Measurements from ENCODE around the gene MYO3A.
A peak's percentile ranks its signal among the peaks of the same experiment; 100 is the strongest.
"Not testable (repeated sequence)": the region's sequence is repeated elsewhere in the genome, so short reads cannot be mapped to it uniquely, and the experiment has no call there.

MYO3A gene

DNA sequence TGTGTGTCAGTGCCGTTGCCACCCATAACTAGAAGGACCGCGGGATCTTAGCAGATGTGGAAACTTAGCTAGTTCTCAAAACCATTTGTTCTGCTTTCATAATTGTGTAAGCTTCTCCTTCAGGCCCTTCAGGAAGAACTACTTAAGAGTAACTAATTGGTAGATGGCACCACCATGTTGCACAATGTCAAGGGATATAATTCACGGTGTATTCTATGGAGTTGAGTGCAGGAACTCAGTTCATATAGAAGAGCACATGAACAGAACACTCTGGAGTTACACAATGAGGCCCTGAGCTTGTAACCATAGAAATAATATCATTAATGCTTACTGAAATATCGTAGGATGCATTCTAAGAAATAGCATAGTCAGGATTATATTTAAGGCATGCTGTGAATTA lies 156.0 kb downstream of the MYO3A start:
- DNase-seq = no peak

DNA sequence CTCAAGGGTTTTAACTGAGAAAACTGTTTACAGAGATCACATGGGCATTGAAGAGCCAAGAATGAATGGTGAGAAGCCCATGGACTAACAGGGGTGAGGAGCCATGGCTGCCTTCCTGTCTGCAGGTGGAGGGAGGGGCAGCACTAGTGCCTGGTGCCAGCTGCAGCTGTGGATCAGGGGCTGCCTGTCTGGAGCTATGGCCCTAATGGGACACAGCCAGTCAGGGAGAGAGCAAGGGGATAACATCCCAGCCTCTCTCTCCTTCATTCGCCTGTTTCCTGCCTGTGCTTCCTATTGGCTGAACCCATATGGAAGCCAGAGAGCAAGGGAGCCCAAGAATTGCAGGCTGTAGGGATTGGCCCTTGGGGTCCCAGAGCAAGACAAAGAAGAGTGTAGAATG lies 156.7 kb downstream of the MYO3A start:
- DNase-seq = no peak

DNA sequence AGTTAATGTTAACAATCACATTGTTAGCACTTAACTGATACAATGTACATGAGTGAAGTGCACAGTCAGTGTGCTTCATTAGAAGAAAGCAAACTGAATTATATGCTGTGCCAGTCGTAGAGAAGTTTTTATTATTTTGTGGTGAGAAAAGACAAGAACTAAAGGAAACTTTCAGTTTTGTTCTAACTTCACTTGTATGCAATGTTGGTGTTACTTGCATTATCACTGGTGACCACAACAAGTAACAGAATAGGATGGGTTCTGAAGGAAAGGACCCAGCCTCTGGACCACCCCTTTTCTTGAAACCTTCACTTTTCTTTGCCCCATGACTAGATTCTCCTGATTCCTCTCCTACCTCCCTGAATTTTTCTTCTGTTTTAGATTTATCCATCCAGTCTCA lies 159.2 kb downstream of the MYO3A start:
- DNase-seq = no peak

DNA sequence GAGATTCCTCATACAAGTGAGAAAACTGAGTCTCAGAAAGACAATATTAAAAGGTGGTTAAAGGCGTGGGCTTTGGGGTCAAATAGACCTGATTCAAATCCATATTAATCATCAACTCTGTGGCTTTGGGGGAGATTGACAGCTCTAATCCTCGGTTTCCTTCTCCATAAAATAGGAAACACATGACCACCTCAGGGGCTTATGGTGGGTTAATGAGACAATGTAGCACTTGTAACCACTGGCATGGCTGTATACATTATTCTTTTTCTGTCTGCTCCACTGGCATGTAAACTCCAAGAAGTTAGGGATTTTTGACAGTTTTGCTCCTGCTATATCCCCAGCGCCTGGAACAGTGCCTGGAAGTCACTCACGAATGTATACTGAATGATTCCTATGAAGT lies 161.8 kb downstream of the MYO3A start:
- no peak for DNase-seq

DNA sequence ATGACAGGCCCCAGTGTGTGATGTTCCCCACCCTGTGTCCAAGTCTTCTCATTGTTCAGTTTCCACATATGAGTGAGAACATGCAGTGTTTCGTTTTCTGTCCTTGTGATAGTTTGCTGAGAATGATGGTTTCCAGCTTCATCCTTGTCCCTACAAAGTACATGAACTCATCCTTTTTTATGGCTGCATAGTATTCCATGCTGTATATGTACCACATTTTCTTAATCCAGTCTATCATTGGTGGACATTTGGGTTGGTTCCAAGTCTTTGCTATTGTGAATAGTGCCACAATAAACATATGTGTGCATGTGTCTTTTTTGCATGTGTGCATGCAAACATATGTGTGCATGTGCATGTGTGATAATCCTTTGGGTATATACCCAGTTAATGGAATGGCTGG lies 163.5 kb downstream of the MYO3A start:
- not testable (repeated sequence) for DNase-seq

DNA sequence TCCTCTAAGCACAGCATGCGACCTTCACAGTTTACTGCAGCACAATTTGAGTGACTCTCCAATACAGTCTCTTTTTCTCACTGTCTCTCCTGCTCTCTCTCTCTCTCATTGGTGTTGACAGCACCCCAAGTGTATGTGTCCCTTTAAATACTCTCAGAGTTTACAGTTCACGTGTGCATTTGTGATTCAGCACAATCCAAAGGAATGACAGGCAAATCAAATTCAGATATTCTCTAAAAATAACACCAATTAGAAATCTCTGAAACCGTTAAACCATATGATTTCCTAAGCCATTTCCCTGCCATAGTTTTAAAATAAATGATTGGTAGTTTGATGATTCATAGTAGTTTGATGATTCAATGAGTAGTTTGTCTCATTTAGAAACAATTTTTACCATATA lies 178.5 kb downstream of the MYO3A start:
- no peak for DNase-seq

DNA sequence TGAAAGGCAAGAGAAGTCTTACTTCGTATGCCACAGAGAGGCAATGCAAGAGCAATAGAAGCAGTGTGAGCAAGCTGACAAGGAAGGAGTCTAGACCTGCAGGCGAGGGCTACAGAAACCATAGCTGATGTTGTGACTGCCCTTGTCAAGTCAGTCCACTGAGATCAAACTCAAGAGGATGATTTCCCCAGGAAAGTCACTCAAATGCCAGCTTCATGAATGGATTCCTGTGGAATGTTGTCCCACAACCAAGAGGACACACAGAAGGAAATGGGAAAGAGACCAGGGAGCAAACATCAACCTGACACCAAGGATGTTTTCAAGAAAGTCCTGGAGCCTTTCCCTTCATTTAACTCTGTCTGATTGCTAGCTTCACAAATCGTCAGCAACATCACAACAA lies 204.6 kb downstream of the MYO3A start:
- no peak for DNase-seq

DNA sequence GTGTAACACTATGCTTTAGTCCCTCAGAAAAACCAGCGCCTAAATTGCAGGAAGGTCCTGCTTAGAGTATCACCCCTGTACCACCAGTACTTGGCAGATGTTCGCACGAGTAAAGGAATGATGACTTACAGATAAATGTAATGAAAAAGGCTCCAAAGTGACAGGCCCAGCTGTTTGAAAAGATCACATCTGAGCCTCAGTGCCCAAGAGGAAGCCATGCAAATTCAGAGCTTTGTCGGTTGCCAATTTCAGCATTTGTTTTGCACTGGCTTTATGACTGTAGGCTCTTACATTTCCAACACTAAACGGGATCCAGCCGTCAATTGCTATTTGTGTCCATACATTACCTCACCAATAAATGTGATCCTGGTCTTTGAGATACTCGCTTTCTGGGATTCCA lies 222.0 kb downstream of the MYO3A start:
- DNase-seq = no peak

DNA sequence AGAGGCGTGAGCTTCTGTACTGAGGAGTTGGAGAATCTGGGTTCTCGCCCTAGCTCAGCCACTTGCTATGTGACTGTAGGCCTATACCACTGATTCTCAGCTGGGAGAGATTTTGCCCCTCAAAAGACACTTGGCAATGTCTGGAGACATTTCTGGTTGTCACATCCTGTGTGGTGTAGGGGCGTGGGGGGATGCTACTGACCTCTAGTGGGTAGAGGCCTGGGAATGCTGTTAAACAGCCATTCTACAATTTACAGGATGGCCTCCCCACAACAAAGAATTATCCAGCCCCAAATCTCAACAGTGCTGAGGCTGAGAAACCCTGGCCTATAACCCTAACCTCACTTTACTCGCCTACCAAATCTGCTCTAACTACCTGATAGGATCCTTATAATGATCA lies 223.7 kb downstream of the MYO3A start:
- DNase-seq = no peak

DNA sequence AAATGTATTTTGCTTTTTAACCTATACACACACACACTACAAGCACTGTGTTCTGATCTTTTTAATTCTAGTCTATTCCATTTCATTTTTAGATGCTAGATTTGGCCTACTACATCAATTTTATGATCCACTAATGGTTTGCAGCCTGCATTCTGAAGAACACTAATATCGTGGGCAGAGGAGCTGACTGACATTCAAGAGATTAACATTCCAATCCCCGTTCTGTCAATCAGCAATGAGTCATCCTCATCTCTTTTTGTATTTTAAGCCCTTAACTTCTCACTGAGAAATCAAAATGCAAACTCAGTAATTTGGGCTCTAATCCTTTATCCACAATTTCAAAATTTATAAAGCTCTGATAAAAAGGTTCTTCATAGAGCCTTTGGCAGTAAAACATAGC lies 235.4 kb downstream of the MYO3A start:
- DNase-seq = no peak

DNA sequence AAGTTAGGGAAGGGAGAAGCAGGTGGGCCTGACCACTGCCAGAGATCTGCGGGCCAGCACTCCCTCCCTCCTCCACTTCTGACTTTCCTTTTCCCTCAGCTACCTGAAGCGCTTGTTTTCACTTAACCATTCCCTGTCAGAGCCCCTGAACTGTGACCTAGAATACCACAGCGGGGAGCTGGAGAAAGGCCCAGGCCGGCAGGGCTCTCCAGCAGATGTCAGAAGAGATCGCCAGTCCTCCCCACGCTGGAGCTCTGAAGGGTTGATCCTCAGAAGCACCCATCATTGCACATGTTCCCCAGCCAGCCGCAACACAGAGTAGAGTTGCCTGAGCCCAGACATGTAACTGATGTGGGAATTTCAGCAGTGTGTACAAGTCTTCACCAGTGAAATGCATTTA lies 238.1 kb downstream of the MYO3A start:
- no peak for DNase-seq

DNA sequence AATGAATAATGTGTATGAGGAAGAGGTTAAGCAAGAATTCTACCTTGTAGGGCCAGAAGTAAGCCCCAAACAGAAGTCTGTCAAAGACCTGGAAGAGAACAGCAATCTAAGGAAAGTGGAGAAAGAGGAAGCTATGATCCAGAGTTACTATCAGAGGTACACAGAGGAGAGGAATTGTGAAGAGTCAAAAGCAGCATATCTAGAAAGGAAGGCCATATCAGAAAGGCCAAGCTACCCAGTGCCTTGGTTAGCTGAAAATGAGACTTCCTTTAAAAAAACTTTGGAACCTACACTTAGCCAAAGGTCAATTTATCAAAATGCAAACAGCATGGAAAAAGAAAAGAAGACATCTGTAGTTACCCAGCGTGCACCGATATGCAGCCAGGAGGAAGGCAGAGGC lies 239.8 kb downstream of the MYO3A start:
- no peak for DNase-seq

DNA sequence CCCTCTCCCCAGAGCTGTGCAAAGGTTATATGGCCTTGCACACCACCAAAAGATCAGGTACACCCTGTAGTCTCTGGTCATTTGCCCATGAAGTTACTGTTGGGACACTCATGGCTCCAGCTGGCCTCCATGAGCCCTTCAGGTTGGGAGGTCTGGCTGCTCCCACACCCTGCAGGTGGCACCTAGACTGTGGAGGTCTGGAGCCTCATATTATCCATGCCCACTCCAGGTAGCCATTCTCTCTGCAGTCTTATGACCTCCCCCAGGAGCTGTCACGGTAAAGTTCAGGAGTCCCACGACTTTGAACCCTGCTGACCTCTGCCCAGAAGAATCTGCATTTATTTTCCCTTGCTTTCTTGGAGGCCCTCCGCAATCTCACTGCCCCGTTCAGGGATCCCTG lies 243.3 kb downstream of the MYO3A start:
- DNase-seq = no peak

DNA sequence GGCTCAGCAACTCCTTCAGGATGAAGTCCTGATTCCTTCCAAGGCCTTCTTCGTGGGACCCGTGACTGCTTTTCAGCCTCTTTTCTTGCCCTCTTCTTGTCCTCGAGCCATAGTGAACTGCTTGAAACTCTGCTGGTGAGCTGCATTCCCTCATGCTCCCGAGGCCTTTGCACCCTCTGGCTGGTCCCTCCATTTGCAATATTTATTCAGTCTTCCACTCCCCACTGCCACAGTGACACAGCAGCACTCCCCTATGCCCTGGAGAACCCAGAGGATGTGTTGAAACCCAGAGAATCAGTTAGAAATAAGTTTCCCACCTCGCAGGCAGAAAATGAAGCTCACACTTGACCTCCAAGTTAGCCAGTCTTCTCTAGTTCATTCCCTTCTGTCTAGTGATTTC lies 260.2 kb downstream of the MYO3A start:
- no peak for DNase-seq

DNA sequence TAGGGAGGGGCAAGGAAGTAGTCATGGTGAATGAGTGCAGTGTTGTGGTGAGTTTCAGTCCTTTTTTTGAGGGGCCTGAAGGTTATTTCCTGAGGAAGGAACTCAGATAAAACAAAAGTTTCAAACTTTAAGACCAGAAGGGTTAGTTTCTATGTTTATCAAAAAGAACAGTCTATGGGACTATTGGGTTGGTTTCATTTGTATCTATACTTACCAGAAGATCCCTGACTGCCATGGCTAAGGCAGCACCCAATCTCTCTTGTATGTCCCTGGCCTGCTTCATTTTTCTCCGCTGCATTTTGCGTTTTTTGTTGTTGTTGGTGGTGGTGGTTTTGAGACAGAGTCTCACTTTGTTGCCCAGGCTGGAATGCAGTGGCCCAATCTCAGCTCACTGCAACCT lies 263.2 kb downstream of the MYO3A start:
- no peak for DNase-seq

DNA sequence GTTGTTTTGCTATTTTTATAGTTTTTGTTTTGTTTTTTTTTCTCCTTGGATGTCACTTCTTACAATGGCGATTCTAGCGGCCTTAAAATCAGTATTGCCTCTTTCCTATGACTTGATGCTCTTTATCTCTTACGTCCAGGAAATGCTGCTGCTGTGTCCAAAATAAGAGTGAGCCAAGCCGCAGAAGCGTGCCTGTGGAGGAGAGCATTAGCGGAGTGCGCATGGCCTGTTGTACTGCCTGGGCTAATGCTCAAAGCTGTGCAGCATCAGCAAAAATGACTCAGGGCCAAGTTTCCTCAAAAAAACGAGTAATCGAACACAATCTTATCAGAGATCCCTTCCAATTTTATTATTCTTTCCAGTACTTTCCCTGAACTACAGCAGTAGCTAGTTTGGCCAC lies 264.1 kb downstream of the MYO3A start:
- no peak for DNase-seq

DNA sequence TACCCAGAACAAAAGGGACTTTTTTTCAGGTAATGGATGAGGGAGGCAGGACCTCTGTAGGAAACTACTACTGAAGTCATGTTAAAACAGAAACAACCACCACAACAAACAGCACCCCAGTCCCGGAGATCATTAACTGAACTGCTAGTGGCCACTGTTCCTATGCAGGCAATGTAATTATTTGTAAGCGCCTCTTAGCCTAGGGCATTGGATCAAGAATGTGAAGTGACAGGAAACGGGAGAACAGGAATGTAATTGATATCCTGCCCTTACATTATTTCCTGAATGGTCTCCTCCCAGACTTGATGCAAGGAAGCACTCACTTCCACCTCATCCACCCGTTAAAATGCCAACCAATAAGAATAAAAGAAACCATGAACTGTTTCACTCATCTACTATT lies 265.8 kb downstream of the MYO3A start:
- no peak for DNase-seq

DNA sequence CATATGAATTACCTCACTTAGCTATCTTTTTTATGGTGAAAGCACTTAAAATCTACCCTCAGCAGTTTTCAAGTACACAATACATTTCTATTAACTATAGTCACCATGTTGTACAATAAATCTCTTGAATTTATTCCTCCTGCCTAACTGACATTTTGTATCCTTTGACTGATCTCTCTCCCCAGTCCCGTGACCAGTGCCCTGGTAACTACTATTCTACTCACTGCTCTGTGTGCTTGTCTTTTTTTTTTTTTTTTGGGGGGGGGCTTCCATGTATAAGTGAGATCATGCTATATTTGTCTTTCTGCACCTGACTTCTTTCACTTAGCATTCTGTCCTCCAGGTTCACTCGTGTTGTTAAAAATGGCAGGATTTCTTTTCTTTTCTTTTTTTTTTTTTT lies 271.2 kb downstream of the MYO3A start:
- no peak for DNase-seq

DNA sequence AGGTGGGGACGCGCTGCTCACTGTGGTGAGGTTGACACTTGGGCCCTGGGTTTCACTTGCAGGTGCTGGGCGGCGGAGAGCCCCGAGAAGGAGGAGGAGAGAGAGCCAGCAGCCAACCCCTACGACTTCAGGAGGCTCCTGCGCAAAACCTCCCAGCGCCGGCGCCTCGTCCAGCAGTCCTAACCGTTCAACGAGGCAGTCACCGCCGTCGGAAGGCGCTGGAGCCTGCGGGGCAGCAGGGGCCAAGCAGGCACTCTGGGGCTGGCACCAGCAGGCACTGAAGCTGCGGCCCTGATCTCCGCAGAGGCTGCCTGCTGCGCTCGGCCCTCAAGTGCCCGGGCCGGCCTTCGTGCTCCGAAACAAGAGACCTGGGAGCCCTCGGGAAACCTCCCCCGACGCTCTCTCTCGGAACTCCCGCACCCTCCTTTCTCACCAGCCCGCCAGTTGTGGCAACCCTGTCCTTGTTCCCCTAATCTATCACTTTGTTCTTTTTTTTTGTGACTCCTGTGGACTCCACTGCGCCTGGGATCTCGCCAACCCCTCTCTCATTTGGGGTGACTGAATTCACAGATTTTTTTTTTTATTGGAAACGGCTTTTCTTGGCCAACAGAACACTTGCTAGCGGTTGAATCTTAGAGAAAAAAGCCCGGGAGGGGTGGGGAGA lies 277.9 kb downstream of the MYO3A start:
- DNase-seq = no peak

DNA sequence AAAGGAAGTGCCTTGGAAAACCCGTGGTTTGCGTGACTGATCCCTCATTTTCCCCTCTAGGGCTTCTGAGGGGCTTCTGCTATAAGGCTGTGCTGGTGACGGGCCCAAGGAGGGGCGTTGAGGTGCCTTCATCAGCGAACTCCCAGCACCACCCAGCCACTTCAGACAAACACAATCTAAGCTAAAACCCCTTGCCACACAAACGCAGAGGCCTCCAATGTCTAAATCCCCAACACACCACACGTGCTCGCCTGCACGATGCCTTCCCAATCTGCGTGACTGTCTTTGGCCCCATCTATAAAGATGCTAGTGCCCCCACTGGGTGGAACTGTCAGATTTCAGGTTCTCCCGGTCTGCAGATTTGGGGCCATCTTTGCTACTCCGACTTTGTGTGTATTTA lies 278.5 kb downstream of the MYO3A start:
- DNase-seq = no peak

DNA sequence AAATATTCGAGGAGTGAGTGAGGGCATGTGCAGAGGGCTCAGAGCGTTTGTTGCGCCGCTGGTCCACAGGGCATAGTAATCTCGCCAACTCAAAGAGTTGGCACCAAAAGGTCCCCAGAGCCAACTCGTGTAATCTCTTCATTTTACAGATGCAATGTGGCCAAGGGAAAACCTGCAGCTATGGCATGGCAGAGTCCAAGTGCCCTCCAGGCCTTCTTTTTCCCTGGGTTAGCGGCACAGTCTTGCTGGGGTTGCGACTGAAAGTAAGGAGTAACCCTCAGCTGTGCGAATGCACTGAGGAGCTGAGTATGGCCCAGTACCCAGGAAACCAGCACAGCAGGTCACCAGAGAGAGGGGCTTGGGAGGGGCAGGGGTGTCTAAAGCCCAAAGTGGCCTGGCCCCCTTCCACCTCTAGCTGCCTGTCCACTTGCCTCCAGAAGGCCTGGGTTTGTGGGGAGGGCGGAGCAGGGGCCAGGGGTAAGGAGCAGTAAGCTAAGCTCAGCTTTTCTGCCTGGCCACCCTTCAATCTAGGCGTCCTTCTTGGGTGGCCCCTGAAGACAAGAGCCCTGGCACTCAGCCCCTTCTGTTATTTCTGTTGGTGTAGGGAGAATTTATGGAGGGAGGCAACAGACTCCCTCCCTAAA lies 279.2 kb downstream of the MYO3A start:
- no peak for DNase-seq

DNA sequence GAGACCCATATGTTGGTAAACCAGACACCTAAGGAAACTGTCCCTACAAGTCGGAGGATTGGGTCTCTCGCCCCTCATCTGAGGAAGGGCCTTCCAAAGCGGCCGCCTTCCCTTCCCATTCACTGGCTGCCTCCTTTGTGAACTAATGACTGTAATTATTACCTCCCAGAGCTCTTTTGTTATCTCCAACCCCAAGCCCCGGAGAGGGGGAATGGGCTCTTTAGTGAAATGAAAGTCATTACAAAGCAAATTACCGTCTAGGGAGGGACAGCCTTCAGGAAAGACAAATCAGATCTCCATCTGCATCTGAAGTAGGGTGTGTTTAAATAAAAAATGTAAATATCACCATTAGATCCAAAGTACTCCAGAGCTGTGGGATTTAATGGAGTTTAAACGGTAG lies 280.0 kb downstream of the MYO3A start:
- DNase-seq = peak; percentile 97

DNA sequence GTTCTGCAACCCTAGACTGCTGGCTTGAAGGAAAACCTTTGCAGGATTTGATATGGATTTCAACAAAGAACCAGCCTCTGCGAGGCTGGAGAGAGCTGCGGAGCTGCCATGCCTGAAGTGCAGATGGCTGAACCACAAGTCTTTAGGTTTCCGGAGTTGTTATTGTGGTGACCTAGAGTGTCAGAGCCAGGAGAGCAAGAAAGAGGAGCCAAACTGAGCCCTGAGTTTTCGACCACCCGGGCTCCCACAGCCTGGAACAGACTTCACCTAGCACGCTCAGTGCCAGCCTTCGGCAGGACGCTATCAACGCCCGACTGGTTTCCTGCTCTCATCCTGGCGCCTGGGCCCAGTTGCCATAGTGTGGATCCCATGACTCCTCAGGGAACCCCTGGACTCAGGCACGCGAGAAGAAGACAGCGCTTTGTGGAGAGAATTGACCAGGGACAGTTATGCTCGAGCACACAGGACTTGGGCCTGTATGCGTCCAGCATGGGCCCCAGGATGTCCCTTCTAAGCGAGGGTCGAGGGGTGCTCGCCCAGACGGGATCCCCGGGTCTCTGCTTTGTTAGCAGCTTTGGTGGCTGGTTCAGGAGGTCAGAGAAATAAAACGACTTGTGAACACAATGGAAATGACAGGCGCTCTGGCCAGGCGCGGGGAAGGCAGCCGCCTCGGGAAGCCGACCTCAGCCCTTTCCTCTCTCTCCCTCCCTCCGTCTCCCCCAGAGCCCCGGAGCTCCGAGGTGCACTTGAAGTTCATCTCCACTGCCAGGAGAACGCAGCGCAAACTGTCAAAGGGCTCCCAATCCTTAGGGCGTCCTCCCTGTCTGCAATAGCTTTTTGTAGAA lies 280.7 kb downstream of the MYO3A start:
- DNase-seq = peak; percentile 74

DNA sequence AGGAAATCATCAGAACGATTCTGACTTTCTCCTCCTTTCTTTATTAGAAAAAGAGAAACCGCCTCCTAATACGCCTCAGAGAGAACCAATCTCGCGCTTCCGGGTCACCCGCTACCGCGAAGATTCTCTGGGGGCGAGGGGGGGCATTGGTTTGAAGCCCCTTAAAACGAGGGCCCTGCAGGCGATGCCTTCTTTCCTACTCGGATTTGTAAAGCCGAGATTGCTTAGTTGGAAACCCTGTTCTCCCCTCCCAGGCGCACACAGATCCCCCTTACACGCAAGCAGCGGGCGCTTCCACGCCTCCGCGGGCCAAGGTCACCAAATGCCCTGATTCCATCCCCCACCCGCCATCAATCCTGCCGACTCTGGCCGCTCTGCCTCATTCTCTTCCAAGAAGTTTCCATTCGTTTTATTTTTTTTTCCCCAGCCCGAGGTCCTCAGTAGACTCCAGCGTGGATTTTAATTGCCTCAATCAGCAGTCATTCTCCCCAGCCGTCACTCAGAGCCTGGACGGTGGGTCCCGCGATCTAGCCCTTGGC lies 281.4 kb downstream of the MYO3A start:
- DNase-seq = peak; percentile 64
